ELF-1 (cell line): ENCODE results near the gene MPHOSPH8.
"Not testable (repeated sequence)": the region's sequence is repeated elsewhere in the genome, so short reads cannot be mapped to it uniquely, and the experiment has no call there.

Source experiments
- DNase-seq: peaks from one replicate; pipeline ENCODE4 v3.0.0-alpha.2; 2016; ENCODE audit warnings: low read depth, low spot score

MPHOSPH8 gene

GRCh38 chr13:19624265-19624664 lies 9.2 kb upstream of the MPHOSPH8 start:
- DNase-seq, result no peak

- no peak for DNase-seq
Observed at GRCh38 chr13:19632915-19633478, 462 bp upstream of the MPHOSPH8 start.

GRCh38 chr13:19634256-19634740 lies 839 bp downstream of the MPHOSPH8 start:
- DNase-seq, result peak; percentile 63

GRCh38 chr13:19635926-19636325 lies 2.5 kb downstream of the MPHOSPH8 start:
- not testable (repeated sequence) for DNase-seq

GRCh38 chr13:19643652-19644051 lies 10.2 kb downstream of the MPHOSPH8 start:
- DNase-seq, result no peak

- no peak for DNase-seq
Observed at GRCh38 chr13:19645000-19645399, 11.5 kb downstream of the MPHOSPH8 start.

GRCh38 chr13:19646063-19646462 lies 12.6 kb downstream of the MPHOSPH8 start:
- no peak for DNase-seq

GRCh38 chr13:19650742-19651141 lies 17.3 kb downstream of the MPHOSPH8 start:
- DNase-seq, result no peak

GRCh38 chr13:19657872-19658591 lies 24.6 kb downstream of the MPHOSPH8 start:
- DNase-seq, result no peak

- no peak for DNase-seq
Observed at GRCh38 chr13:19658831-19659230, 25.4 kb downstream of the MPHOSPH8 start.

- DNase-seq, result no peak
Observed at GRCh38 chr13:19661126-19661525, 27.7 kb downstream of the MPHOSPH8 start.

- DNase-seq, result no peak
Observed at GRCh38 chr13:19661561-19661960, 28.1 kb downstream of the MPHOSPH8 start.

GRCh38 chr13:19663416-19663979 lies 30.0 kb downstream of the MPHOSPH8 start:
- DNase-seq, result peak; percentile 32

GRCh38 chr13:19664481-19665230 lies 31.2 kb downstream of the MPHOSPH8 start:
- no peak for DNase-seq

- DNase-seq, result no peak
Observed at GRCh38 chr13:19665427-19665859, 32.0 kb downstream of the MPHOSPH8 start.

GRCh38 chr13:19668778-19669177 lies 35.3 kb downstream of the MPHOSPH8 start:
- no peak for DNase-seq

GRCh38 chr13:19670147-19670546 lies 36.7 kb downstream of the MPHOSPH8 start:
- DNase-seq, result no peak

- DNase-seq, result no peak
Observed at GRCh38 chr13:19672990-19673389, 39.5 kb downstream of the MPHOSPH8 start.

GRCh38 chr13:19673473-19674430 lies 40.3 kb downstream of the MPHOSPH8 start:
- DNase-seq, result no peak

- DNase-seq, result no peak
Observed at GRCh38 chr13:19674898-19675297, 41.4 kb downstream of the MPHOSPH8 start.

- DNase-seq, result no peak
Observed at GRCh38 chr13:19676168-19676567, 42.7 kb downstream of the MPHOSPH8 start.
